ENCODE results near the gene PINLYP.
A peak's percentile ranks its signal among the peaks of the same experiment; 100 is the strongest.
"Not testable (repeated sequence)": the region's sequence is repeated elsewhere in the genome, so short reads cannot be mapped to it uniquely, and the experiment has no call there.

Gene PINLYP

GRCh38 chr19:43597876-43598275, 22.3 kb downstream of the PINLYP start:
- H3K4me3 ChIP-seq (ENCODE audit: low read depth, low read length): peak overlapping the region; percentile 93

GRCh38 chr19:43598445-43599240, 23.0 kb downstream of the PINLYP start:
- H3K4me3 ChIP-seq (ENCODE audit: low read depth, low read length): no peak overlapping the region
- no peak for TF ChIP-seq CTCF (IDR thresholded peaks at IDR 0.05; ENCODE audit: low read depth, low read length)

More at GRCh38 chr19:43597876-43598275, 22.3 kb downstream of the PINLYP start:
- no peak for TF ChIP-seq CTCF (IDR thresholded peaks at IDR 0.05; ENCODE audit: low read depth, low read length)

- no peak overlapping the region for H3K4me3 ChIP-seq (ENCODE audit: low read depth, low read length)
- no peak for TF ChIP-seq CTCF (IDR thresholded peaks at IDR 0.05; ENCODE audit: low read depth, low read length)
Measured at GRCh38 chr19:43599635-43600295, 24.2 kb downstream of the PINLYP start.

- H3K4me3 ChIP-seq (ENCODE audit: low read depth, low read length): not testable (repeated sequence)
Measured at GRCh38 chr19:43600326-43600725, 24.7 kb downstream of the PINLYP start.

GRCh38 chr19:43605875-43606568, 30.4 kb downstream of the PINLYP start:
- no peak overlapping the region for H3K4me3 ChIP-seq (ENCODE audit: low read depth, low read length)
- no peak for TF ChIP-seq CTCF (IDR thresholded peaks at IDR 0.05; ENCODE audit: low read depth, low read length)

- TF ChIP-seq CTCF (IDR thresholded peaks at IDR 0.05; ENCODE audit: low read depth, low read length): no peak
- no peak overlapping the region for H3K4me3 ChIP-seq (ENCODE audit: low read depth, low read length)
Measured at GRCh38 chr19:43606569-43607229, 31.1 kb downstream of the PINLYP start.

All from WI38 (cell line).